Measurements from ENCODE around the gene ZNF423.
A peak's percentile ranks its signal among the peaks of the same experiment; 100 is the strongest.

ZNF423 gene

GRCh38 chr16:49800876-49801275, 55.0 kb downstream of the ZNF423 start:
- in situ Hi-C loops (cut with HindIII; ENCODE audit: low pct_unique_long_range_greater_than_20kb, low sequenced_read_pairs): no loop called here
- TF ChIP-seq JUND (IDR thresholded peaks at IDR 0.05; ENCODE audit: low read depth): no peak
- DNase-seq (ENCODE audit: low read depth in 1 of 2, low spot score in 1 of 2): no peak

GRCh38 chr16:49800441-49800840, 55.5 kb downstream of the ZNF423 start:
- DNase-seq (ENCODE audit: low read depth in 1 of 2, low spot score in 1 of 2): no peak
- in situ Hi-C loops (cut with HindIII; ENCODE audit: low pct_unique_long_range_greater_than_20kb, low sequenced_read_pairs): no loop called here
- TF ChIP-seq JUND (IDR thresholded peaks at IDR 0.05; ENCODE audit: low read depth): no peak

GRCh38 chr16:49799172-49799571, 56.7 kb downstream of the ZNF423 start:
- TF ChIP-seq JUND (IDR thresholded peaks at IDR 0.05; ENCODE audit: low read depth): no peak
- in situ Hi-C loops (cut with HindIII; ENCODE audit: low pct_unique_long_range_greater_than_20kb, low sequenced_read_pairs): no loop called here
- no peak for DNase-seq (ENCODE audit: low read depth in 1 of 2, low spot score in 1 of 2)

GRCh38 chr16:49795513-49795912, 60.4 kb downstream of the ZNF423 start:
- in situ Hi-C loops (cut with HindIII; ENCODE audit: low pct_unique_long_range_greater_than_20kb, low sequenced_read_pairs): no loop called here
- TF ChIP-seq JUND (IDR thresholded peaks at IDR 0.05; ENCODE audit: low read depth): no peak
- DNase-seq (ENCODE audit: low read depth in 1 of 2, low spot score in 1 of 2): no peak

- in situ Hi-C loops (cut with HindIII; ENCODE audit: low pct_unique_long_range_greater_than_20kb, low sequenced_read_pairs): no loop called here
Measured at GRCh38 chr16:49793244-49793643, 62.7 kb downstream of the ZNF423 start.

GRCh38 chr16:49789616-49790015, 66.3 kb downstream of the ZNF423 start:
- DNase-seq (ENCODE audit: low read depth in 1 of 2, low spot score in 1 of 2): no peak
- in situ Hi-C loops (cut with HindIII; ENCODE audit: low pct_unique_long_range_greater_than_20kb, low sequenced_read_pairs): no loop called here
- TF ChIP-seq JUND (IDR thresholded peaks at IDR 0.05; ENCODE audit: low read depth): no peak

More at GRCh38 chr16:49793244-49793643, 62.7 kb downstream of the ZNF423 start:
- DNase-seq (ENCODE audit: low read depth in 1 of 2, low spot score in 1 of 2): no peak
- no peak for TF ChIP-seq JUND (IDR thresholded peaks at IDR 0.05; ENCODE audit: low read depth)

- TF ChIP-seq JUND (IDR thresholded peaks at IDR 0.05; ENCODE audit: low read depth): no peak
Measured at GRCh38 chr16:49788986-49789385, 66.9 kb downstream of the ZNF423 start.

GRCh38 chr16:49788572-49788971, 67.3 kb downstream of the ZNF423 start:
- TF ChIP-seq JUND (IDR thresholded peaks at IDR 0.05; ENCODE audit: low read depth): no peak
- in situ Hi-C loops (cut with HindIII; ENCODE audit: low pct_unique_long_range_greater_than_20kb, low sequenced_read_pairs): no loop called here
- DNase-seq (ENCODE audit: low read depth in 1 of 2, low spot score in 1 of 2): no peak

More at GRCh38 chr16:49788986-49789385, 66.9 kb downstream of the ZNF423 start:
- no peak for DNase-seq (ENCODE audit: low read depth in 1 of 2, low spot score in 1 of 2)
- in situ Hi-C loops (cut with HindIII; ENCODE audit: low pct_unique_long_range_greater_than_20kb, low sequenced_read_pairs): no loop called here

- in situ Hi-C loops (cut with HindIII; ENCODE audit: low pct_unique_long_range_greater_than_20kb, low sequenced_read_pairs): no loop called here
- DNase-seq (ENCODE audit: low read depth in 1 of 2, low spot score in 1 of 2): no peak
- no peak for TF ChIP-seq JUND (IDR thresholded peaks at IDR 0.05; ENCODE audit: low read depth)
Measured at GRCh38 chr16:49786926-49787557, 68.9 kb downstream of the ZNF423 start.

GRCh38 chr16:49785970-49786369, 69.9 kb downstream of the ZNF423 start:
- no peak for DNase-seq (ENCODE audit: low read depth in 1 of 2, low spot score in 1 of 2)
- no peak for TF ChIP-seq JUND (IDR thresholded peaks at IDR 0.05; ENCODE audit: low read depth)
- in situ Hi-C loops (cut with HindIII; ENCODE audit: low pct_unique_long_range_greater_than_20kb, low sequenced_read_pairs): no loop called here

GRCh38 chr16:49782405-49782804, 73.5 kb downstream of the ZNF423 start:
- peak in 1 of 2 experiments; percentile 9 for DNase-seq (ENCODE audit: low read depth in 1 of 2, low spot score in 1 of 2)
- in situ Hi-C loops (cut with HindIII; ENCODE audit: low pct_unique_long_range_greater_than_20kb, low sequenced_read_pairs): no loop called here
- TF ChIP-seq JUND (IDR thresholded peaks at IDR 0.05; ENCODE audit: low read depth): no peak

- DNase-seq (ENCODE audit: low read depth in 1 of 2, low spot score in 1 of 2): no peak
- TF ChIP-seq JUND (IDR thresholded peaks at IDR 0.05; ENCODE audit: low read depth): no peak
- in situ Hi-C loops (cut with HindIII; ENCODE audit: low pct_unique_long_range_greater_than_20kb, low sequenced_read_pairs): no loop called here
Measured at GRCh38 chr16:49781401-49781800, 74.5 kb downstream of the ZNF423 start.

GRCh38 chr16:49780433-49780832, 75.5 kb downstream of the ZNF423 start:
- no peak for TF ChIP-seq JUND (IDR thresholded peaks at IDR 0.05; ENCODE audit: low read depth)
- no peak for DNase-seq (ENCODE audit: low read depth in 1 of 2, low spot score in 1 of 2)
- in situ Hi-C loops (cut with HindIII; ENCODE audit: low pct_unique_long_range_greater_than_20kb, low sequenced_read_pairs): no loop called here

GRCh38 chr16:49779979-49780378, 75.9 kb downstream of the ZNF423 start:
- in situ Hi-C loops (cut with HindIII; ENCODE audit: low pct_unique_long_range_greater_than_20kb, low sequenced_read_pairs): no loop called here
- DNase-seq (ENCODE audit: low read depth in 1 of 2, low spot score in 1 of 2): no peak
- TF ChIP-seq JUND (IDR thresholded peaks at IDR 0.05; ENCODE audit: low read depth): no peak

Measured in T47D (cell line).